GM21786 (cell line): Measurements from ENCODE around the gene SLC25A23.
A peak's percentile ranks its signal among the peaks of the same experiment; 100 is the strongest.

Experiments
- ATAC-seq: cut with Tn5 transposase; IDR thresholded peaks from one replicate; pipeline ENCODE4 v1.9.1; 2021; ENCODE audit not compliant: unreplicated experiment

Gene SLC25A23

GRCh38 chr19:6481541-6482342 is 22.1 kb upstream of the SLC25A23 start, which contains the start of gene DENND1C:
Gene DENND1C, minus strand, starts transcription at chr19:6481787. Its CDS starts 92 bp downstream, at chr19:6481695.
- no peak for ATAC-seq

GRCh38 chr19:6480848-6481415 is 21.3 kb upstream of the SLC25A23 start:
- no peak for ATAC-seq

GRCh38 chr19:6479836-6480398 is 20.3 kb upstream of the SLC25A23 start:
- ATAC-seq: no peak

GRCh38 chr19:6478815-6479214 is 19.2 kb upstream of the SLC25A23 start:
- no peak for ATAC-seq

GRCh38 chr19:6476896-6477431 is 17.4 kb upstream of the SLC25A23 start:
- no peak for ATAC-seq

- ATAC-seq: no peak
Observed at GRCh38 chr19:6476155-6476895, 16.7 kb upstream of the SLC25A23 start.

- ATAC-seq: no peak
Observed at GRCh38 chr19:6475321-6476108, 15.9 kb upstream of the SLC25A23 start.

- ATAC-seq: no peak
Observed at GRCh38 chr19:6473647-6474046, 14.1 kb upstream of the SLC25A23 start.

GRCh38 chr19:6472713-6473112 is 13.1 kb upstream of the SLC25A23 start:
- ATAC-seq: no peak

GRCh38 chr19:6471076-6471475 is 11.5 kb upstream of the SLC25A23 start:
- no peak for ATAC-seq

GRCh38 chr19:6470173-6470572 is 10.6 kb upstream of the SLC25A23 start:
- ATAC-seq: no peak

- no peak for ATAC-seq
Observed at GRCh38 chr19:6467384-6467783, 7.8 kb upstream of the SLC25A23 start.

- ATAC-seq: no peak
Observed at GRCh38 chr19:6466526-6467248, 7.1 kb upstream of the SLC25A23 start.

GRCh38 chr19:6465663-6466062 is 6.1 kb upstream of the SLC25A23 start:
- no peak for ATAC-seq

- ATAC-seq: no peak
Observed at GRCh38 chr19:6465006-6465405, 5.4 kb upstream of the SLC25A23 start.

GRCh38 chr19:6464070-6464873 is 4.7 kb upstream of the SLC25A23 start, which contains the start of gene CRB3:
Gene CRB3, plus strand, starts transcription at chr19:6464271. Its CDS starts 431 bp downstream, at chr19:6464702.
- ATAC-seq: no peak

- ATAC-seq: peak; percentile 60
Observed at GRCh38 chr19:6460099-6460884, 700 bp upstream of the SLC25A23 start.

GRCh38 chr19:6458695-6459261 is 814 bp downstream of the SLC25A23 start:
- no peak for ATAC-seq
